HEK293 (cell line): ENCODE measurements around the gene CACNA1B.

Experiments
- MZF1 ChIP-seq: fragments of 450-650 bp; formaldehyde crosslinking; IDR thresholded peaks from 2 replicates; pipeline ENCODE4 v1.5.1; 2017; ENCODE audit warnings: missing biosample characterization, missing genetic modification characterization, borderline replicate concordance
- TF ChIP-seq, protein P1 (sequence below): fragments of 450-650 bp; formaldehyde crosslinking; IDR thresholded peaks from 2 replicates; pipeline ENCODE4 v1.5.1; 2016; ENCODE audit warnings: missing biosample characterization, missing genetic modification characterization
- TF ChIP-seq, protein P2 (sequence below): fragments of 450-650 bp; formaldehyde crosslinking; IDR thresholded peaks from 2 replicates; pipeline ENCODE4 v1.5.1; 2016; ENCODE audit warnings: missing biosample characterization, missing genetic modification characterization, low read depth

DNA sequence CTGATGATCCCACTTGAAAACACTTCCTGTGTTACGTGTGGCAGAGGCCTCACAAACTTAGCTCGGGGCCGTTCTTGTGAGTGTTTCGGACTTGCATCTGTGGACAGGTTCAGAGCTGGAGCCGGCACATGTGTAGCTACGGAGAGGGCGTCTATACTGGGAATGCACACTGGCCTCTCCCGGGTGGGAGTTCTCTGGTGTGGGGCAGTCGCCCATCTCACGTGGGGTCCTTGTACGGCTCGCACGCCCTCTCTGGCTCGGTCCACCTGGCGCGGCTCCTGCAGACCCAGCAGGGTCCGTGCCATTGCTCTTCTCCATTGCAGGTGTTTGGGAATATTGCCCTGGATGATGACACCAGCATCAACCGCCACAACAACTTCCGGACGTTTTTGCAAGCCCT lies 197.9 kb downstream of the CACNA1B start:
- TF ChIP-seq, protein P1, sequence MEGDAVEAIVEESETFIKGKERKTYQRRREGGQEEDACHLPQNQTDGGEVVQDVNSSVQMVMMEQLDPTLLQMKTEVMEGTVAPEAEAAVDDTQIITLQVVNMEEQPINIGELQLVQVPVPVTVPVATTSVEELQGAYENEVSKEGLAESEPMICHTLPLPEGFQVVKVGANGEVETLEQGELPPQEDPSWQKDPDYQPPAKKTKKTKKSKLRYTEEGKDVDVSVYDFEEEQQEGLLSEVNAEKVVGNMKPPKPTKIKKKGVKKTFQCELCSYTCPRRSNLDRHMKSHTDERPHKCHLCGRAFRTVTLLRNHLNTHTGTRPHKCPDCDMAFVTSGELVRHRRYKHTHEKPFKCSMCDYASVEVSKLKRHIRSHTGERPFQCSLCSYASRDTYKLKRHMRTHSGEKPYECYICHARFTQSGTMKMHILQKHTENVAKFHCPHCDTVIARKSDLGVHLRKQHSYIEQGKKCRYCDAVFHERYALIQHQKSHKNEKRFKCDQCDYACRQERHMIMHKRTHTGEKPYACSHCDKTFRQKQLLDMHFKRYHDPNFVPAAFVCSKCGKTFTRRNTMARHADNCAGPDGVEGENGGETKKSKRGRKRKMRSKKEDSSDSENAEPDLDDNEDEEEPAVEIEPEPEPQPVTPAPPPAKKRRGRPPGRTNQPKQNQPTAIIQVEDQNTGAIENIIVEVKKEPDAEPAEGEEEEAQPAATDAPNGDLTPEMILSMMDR (tag by site-specific recombination): no peak
- TF ChIP-seq, protein P2, sequence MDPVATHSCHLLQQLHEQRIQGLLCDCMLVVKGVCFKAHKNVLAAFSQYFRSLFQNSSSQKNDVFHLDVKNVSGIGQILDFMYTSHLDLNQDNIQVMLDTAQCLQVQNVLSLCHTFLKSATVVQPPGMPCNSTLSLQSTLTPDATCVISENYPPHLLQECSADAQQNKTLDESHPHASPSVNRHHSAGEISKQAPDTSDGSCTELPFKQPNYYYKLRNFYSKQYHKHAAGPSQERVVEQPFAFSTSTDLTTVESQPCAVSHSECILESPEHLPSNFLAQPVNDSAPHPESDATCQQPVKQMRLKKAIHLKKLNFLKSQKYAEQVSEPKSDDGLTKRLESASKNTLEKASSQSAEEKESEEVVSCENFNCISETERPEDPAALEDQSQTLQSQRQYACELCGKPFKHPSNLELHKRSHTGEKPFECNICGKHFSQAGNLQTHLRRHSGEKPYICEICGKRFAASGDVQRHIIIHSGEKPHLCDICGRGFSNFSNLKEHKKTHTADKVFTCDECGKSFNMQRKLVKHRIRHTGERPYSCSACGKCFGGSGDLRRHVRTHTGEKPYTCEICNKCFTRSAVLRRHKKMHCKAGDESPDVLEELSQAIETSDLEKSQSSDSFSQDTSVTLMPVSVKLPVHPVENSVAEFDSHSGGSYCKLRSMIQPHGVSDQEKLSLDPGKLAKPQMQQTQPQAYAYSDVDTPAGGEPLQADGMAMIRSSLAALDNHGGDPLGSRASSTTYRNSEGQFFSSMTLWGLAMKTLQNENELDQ (tag by site-specific recombination): no peak
- no peak for TF ChIP-seq MZF1
